ENCODE data around the gene IPO8. TPM values are rescaled to one million over a fixed set of nuclear protein-coding genes. Genes with fewer than 3 reads are reported as not detected.

Gene IPO8
- total and polyA plus RNA-seq, 9 donors, result 15.7 to 49.6 (median 44.3) TPM

DNA sequence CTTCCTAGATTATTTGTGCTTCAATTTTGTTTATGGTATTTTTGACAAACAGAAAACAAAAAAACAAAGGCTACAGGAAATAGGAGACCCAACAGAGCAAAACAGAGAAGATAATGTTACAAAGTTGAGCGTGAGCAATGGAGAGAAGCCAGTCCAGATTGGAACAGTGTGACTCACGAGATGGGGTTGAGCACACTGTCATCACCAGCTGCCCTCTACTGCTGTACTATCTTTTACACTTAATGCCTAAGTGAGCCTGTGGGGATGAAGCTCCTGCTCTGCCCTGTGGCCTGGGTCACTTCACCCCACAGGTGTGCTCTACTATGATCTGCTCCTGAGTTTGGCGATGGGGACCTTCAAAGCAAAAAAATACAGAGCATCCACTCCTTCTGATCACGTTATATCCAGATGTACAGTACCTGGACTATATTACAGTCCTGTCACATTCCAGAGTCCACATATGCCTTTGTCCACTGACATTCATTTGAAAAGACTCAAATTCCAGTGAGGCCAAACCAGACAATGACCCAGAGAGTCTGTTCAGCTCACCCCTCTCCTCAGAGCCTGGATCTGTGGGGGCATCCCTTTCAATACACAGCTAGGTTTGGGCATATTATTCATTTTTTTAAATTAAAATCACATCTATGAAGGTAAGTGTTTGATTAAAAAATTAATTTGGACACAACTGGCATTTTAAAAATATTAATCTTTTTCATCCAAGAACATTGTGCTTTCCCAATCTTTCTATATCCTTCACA lies 4.4 kb downstream of the IPO8 start:
- no peaks in the 10 kb centered on the region for H3K27me3 ChIP-seq
- intact Hi-C loops (cut with DNase I), result no loop called here
- WGBS, 3 donors, result 47 to 55% (median 51%) methylated on average over 4 of the region's 4 CpGs
- peaks cover 13% of the 10 kb centered on the region for H3K4me1 ChIP-seq (ENCODE audit: insufficient read depth)
- H3K9me3 ChIP-seq, result no peaks in the 10 kb centered on the region
- no peak overlapping the region for H3K4me3 ChIP-seq
- TF ChIP-seq POLR2A (IDR thresholded peaks at IDR 0.05) (no peak), EP300 (IDR thresholded peaks at IDR 0.05) (no peak)
- TF ChIP-seq, protein P1, sequence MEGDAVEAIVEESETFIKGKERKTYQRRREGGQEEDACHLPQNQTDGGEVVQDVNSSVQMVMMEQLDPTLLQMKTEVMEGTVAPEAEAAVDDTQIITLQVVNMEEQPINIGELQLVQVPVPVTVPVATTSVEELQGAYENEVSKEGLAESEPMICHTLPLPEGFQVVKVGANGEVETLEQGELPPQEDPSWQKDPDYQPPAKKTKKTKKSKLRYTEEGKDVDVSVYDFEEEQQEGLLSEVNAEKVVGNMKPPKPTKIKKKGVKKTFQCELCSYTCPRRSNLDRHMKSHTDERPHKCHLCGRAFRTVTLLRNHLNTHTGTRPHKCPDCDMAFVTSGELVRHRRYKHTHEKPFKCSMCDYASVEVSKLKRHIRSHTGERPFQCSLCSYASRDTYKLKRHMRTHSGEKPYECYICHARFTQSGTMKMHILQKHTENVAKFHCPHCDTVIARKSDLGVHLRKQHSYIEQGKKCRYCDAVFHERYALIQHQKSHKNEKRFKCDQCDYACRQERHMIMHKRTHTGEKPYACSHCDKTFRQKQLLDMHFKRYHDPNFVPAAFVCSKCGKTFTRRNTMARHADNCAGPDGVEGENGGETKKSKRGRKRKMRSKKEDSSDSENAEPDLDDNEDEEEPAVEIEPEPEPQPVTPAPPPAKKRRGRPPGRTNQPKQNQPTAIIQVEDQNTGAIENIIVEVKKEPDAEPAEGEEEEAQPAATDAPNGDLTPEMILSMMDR (IDR thresholded peaks at IDR 0.05), result no peak
- H3K27ac ChIP-seq, result no peak overlapping the region
- peak in 3 of 5 donors; percentile 22 to 28 (median 26) for DNase-seq
- no peaks in the 10 kb centered on the region for H3K36me3 ChIP-seq

DNA sequence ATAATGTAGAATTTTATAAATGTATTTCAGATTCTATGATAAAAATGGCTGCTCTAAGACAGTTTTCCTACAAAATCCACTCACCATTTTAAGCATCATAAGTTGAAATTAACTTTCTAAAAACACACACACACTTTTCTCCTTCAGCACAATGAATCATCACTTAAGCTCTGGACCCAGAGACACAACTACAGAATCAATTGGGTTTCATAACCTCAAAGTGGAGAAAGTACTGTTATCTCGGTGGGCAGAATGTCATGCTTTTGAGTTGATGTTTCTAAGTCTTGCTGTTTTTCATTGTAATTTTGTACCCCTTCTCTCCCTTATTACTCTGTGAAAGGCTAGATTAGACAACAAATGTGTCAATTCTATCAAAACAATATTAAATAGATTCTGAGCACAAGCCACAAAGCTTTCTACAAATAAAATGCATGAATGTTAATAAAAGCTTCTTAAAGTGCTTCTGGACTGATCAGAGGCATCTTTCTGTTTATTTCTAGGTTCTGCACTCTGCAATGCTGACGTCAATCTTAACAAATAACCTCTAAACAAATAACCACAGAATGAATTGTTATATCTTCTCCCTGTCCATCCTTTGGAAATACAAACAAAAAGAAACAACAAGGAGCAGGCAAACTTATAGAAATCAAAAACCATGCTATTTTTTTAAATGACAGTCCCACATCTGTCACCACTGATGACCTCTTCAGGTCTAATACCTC lies 8.2 kb downstream of the IPO8 start:
- no peak overlapping the region for H3K27ac ChIP-seq
- no peak for DNase-seq
- no peak overlapping the region for H3K4me3 ChIP-seq
- H3K9me3 ChIP-seq, result no peaks in the 10 kb centered on the region
- no peaks in the 10 kb centered on the region for H3K27me3 ChIP-seq
- H3K4me1 ChIP-seq (ENCODE audit: insufficient read depth), result peaks cover under 1% of the 10 kb centered on the region
- intact Hi-C loops (cut with DNase I), result no loop called here
- H3K36me3 ChIP-seq, result no peaks in the 10 kb centered on the region
- 78 to 91% (median 86%) methylated on average over 2 of the region's 2 CpGs for WGBS, 3 donors
- TF ChIP-seq EP300 (IDR thresholded peaks at IDR 0.05), result no peak
- TF ChIP-seq, protein P1 (IDR thresholded peaks at IDR 0.05), result no peak
- TF ChIP-seq POLR2A (IDR thresholded peaks at IDR 0.05), result no peak

DNA sequence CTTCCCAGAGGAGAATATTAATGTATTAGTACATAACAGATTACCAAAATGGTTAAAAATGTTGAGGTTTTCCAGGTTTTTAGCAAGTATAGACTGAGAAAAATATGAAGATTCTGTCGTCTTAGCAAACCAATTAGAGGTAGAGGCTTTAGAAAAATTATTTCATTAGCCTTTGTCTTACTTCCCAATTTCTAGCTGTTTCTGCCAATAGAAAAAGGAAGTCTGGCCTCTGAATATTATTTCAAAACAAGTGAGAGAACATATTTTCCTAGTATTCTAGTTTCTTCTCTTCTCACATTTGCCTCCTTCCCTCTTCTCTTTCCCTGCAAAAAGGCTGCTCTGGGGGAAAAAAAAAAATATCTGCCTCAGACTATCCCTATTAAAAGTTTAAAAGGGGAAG lies 16.4 kb downstream of the IPO8 start:
- WGBS, 3 donors, result 83 to 87% (median 86%) methylated on average over 1 of the region's 1 CpG
- H3K9me3 ChIP-seq, result no peaks in the 10 kb centered on the region
- H3K36me3 ChIP-seq, result no peaks in the 10 kb centered on the region
- intact Hi-C loops (cut with DNase I), result no loop called here
- no peaks in the 10 kb centered on the region for H3K4me1 ChIP-seq (ENCODE audit: insufficient read depth)
- no peak for DNase-seq
- no peaks in the 10 kb centered on the region for H3K27me3 ChIP-seq
- TF ChIP-seq EP300 (IDR thresholded peaks at IDR 0.05) (no peak), POLR2A (IDR thresholded peaks at IDR 0.05) (no peak)
- TF ChIP-seq, protein P1 (IDR thresholded peaks at IDR 0.05), result no peak
- no peak overlapping the region for H3K27ac ChIP-seq
- H3K4me3 ChIP-seq, result no peak overlapping the region

DNA sequence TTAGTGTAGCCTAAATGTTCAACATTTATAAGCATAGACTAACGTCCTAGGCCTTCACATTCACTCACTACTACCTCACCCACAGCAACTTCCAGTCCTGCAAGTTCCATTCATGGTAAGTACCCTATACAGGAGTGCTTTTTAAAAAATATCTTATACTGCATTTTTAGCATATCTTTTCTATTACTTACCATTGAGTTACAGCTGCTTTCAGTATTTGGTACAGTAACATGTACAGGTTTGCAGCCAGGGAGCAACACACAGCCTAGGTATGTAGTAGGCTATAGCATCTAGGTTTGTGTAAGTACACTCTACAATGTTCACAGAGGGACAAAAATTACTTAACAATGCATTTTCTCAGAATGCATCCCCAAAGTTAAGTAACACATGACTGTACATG lies 17.4 kb downstream of the IPO8 start:
- no peaks in the 10 kb centered on the region for H3K4me1 ChIP-seq (ENCODE audit: insufficient read depth)
- intact Hi-C loops (cut with DNase I), result no loop called here
- WGBS, 3 donors, result 91 to 95% (median 91%) methylated on average over 1 of the region's 1 CpG
- TF ChIP-seq POLR2A (IDR thresholded peaks at IDR 0.05) (no peak), EP300 (IDR thresholded peaks at IDR 0.05) (no peak)
- TF ChIP-seq, protein P1 (IDR thresholded peaks at IDR 0.05), result no peak
- no peak overlapping the region for H3K4me3 ChIP-seq
- no peak for DNase-seq
- H3K9me3 ChIP-seq, result no peaks in the 10 kb centered on the region
- no peaks in the 10 kb centered on the region for H3K36me3 ChIP-seq
- no peak overlapping the region for H3K27ac ChIP-seq
- H3K27me3 ChIP-seq, result no peaks in the 10 kb centered on the region

Measured in ovary (tissue), 9 donors.